H1 (cell line): ENCODE results near the gene ZNF846. TPM values are rescaled to one million over a fixed set of nuclear protein-coding genes. Genes with fewer than 3 reads are reported as not detected.

Experiments
- CTCF ChIA-PET: fragments of 300-600 bp; sonication (Branson Sonifier 250); formaldehyde crosslinking; loops from one replicate; lab custom pipeline; 2021; ENCODE audit not compliant: partially characterized antibody; lab: Charles Lee
- POLR2A ChIA-PET: fragments of 300-600 bp; sonication (Branson Sonifier 250); formaldehyde crosslinking; loops from one replicate; lab custom pipeline; 2021; ENCODE audit warnings: inconsistent platforms; ENCODE audit not compliant: partially characterized antibody; lab: Charles Lee
- DNase-seq, 2 experiments: peaks; one replicate each; pipeline versions ENCODE4 v3.0.0 to v3.0.0-alpha.2; 2010 to 2022; ENCODE audit warnings: low spot score in 2 of 2, low read depth in 1 of 2, mixed read lengths in 1 of 2
- FAIRE-seq: peaks from 2 replicates; lab custom pipeline; 2011; peaks lifted over from hg19 to GRCh38; lab: Jason Lieb, UNC
- H2AFZ ChIP-seq: 2 replicates; pipeline ENCODE4 v1.8.1; 2012; ENCODE audit warnings: low read length, inconsistent platforms
- H2AK5ac ChIP-seq: 2 replicates; pipeline ENCODE4 v1.6.1; 2013; ENCODE audit warnings: low read depth, low read length
- H2BK120ac ChIP-seq: replicated peaks from 2 replicates; pipeline ENCODE3; 2013; ENCODE audit warnings: low read depth, low read length, inconsistent platforms
- H2BK12ac ChIP-seq: 2 replicates; pipeline ENCODE4 v1.6.1; 2013; ENCODE audit warnings: low read depth, low read length
- H2BK15ac ChIP-seq: 2 replicates; pipeline ENCODE4 v1.6.1; 2013; ENCODE audit warnings: low read length
- H2BK20ac ChIP-seq: 2 replicates; pipeline ENCODE4 v1.6.1; 2013; ENCODE audit warnings: low read length
- H2BK5ac ChIP-seq: 2 replicates; pipeline ENCODE4 v1.6.1; 2013; ENCODE audit warnings: low read depth, low read length
- H3K14ac ChIP-seq: 2 replicates; pipeline ENCODE4 v1.6.1; 2013; ENCODE audit warnings: inconsistent platforms; ENCODE audit not compliant: insufficient read length
- H3K18ac ChIP-seq: 2 replicates; pipeline ENCODE4 v1.6.1; 2013; ENCODE audit warnings: low read length; ENCODE audit errors: extremely low read depth
- H3K23ac ChIP-seq: 2 replicates; pipeline ENCODE4 v1.6.1; 2013; ENCODE audit warnings: inconsistent platforms; ENCODE audit not compliant: insufficient read length
- H3K23me2 ChIP-seq: 2 replicates; pipeline ENCODE4 v1.6.1; 2013; ENCODE audit warnings: low read depth, low read length
- H3K27ac ChIP-seq: 2 replicates; pipeline ENCODE4 v1.6.1; 2011; ENCODE audit warnings: low read depth, low read length, inconsistent platforms
- H3K27me3 ChIP-seq, 4 experiments: replicated peaks in 1 of 4; 1 replicate in 1 of 4; 2 replicates in 3 of 4; pipeline versions ENCODE4 v1.6.1 to v1.8.1; 2011 to 2013; ENCODE audit warnings: low read length in 3 of 4, mild to moderate bottlenecking in 3 of 4, inconsistent platforms in 2 of 4, mixed read lengths in 2 of 4, moderate library complexity in 1 of 4; ENCODE audit not compliant: control insufficient read depth in 3 of 4, insufficient read depth in 3 of 4; ENCODE audit errors: extremely low read depth in 1 of 4
- H3K36me3 ChIP-seq, 4 experiments: 2 replicates each; pipeline versions ENCODE4 v1.6.1 to v1.8.1; 2011 to 2013; ENCODE audit warnings: mild to moderate bottlenecking in 4 of 4, low read length in 3 of 4, moderate library complexity in 2 of 4, control low read depth in 1 of 4, inconsistent platforms in 1 of 4; ENCODE audit not compliant: insufficient read depth in 4 of 4, control insufficient read depth in 2 of 4
- H3K4ac ChIP-seq: replicated peaks from 2 replicates; pipeline ENCODE3; 2013; ENCODE audit warnings: low read length, low read depth, mixed read lengths, inconsistent platforms; ENCODE audit not compliant: insufficient read length
- H3K4me1 ChIP-seq, 4 experiments: replicated peaks in 1 of 4; 1 replicate in 1 of 4; 2 replicates in 3 of 4; pipeline versions ENCODE4 v1.6.1 to v1.8.1; 2011 to 2013; ENCODE audit warnings: low read length in 3 of 4, inconsistent platforms in 2 of 4, mixed read lengths in 1 of 4; ENCODE audit not compliant: insufficient read depth in 4 of 4, control insufficient read depth in 3 of 4
- H3K4me2 ChIP-seq, 2 experiments: 2 replicates each; pipeline versions ENCODE4 v1.6.1 to v1.8.1; 2011 to 2013; ENCODE audit warnings: low read depth in 2 of 2, low read length in 2 of 2, control low read depth in 1 of 2, inconsistent platforms in 1 of 2, mild to moderate bottlenecking in 1 of 2; ENCODE audit not compliant: insufficient read depth in 1 of 2
- H3K4me3 ChIP-seq, 4 experiments: fragments of 200-600, 300-600 bp in 1 of 4; sonication (generic), shearing (Covaris generic), sonication (Bioruptor Twin) in 1 of 4; 2 replicates each; pipeline versions ENCODE4 v1.5.1 to v1.8.1; 2011 to 2016; ENCODE audit warnings: low read length in 4 of 4, low read depth in 3 of 4, control low read depth in 2 of 4, inconsistent platforms in 2 of 4, mild to moderate bottlenecking in 2 of 4, mixed read lengths in 1 of 4, moderate library complexity in 1 of 4; ENCODE audit not compliant: insufficient read depth in 2 of 4; ENCODE audit errors: extremely low read depth in 1 of 4
- H3K56ac ChIP-seq: replicated peaks from 2 replicates; pipeline ENCODE3; 2013; ENCODE audit warnings: low read depth, mild to moderate bottlenecking, mixed read lengths, low read length, inconsistent platforms; ENCODE audit not compliant: insufficient read length
- H3K79me1 ChIP-seq: 2 replicates; pipeline ENCODE4 v1.6.1; 2013; ENCODE audit warnings: low read depth, low read length, control low read depth
- H3K79me2 ChIP-seq, 2 experiments: 2 replicates each; pipeline versions ENCODE4 v1.6.1 to v1.8.1; 2012 to 2013; ENCODE audit warnings: low read length in 2 of 2, mild to moderate bottlenecking in 2 of 2, inconsistent platforms in 1 of 2; ENCODE audit not compliant: insufficient read depth in 2 of 2, control insufficient read depth in 1 of 2
- H3K9ac ChIP-seq, 4 experiments: replicated peaks in 1 of 4; 1 replicate in 1 of 4; 2 replicates in 3 of 4; pipeline versions ENCODE4 v1.6.1 to v1.8.1; 2011 to 2013; ENCODE audit warnings: low read depth in 3 of 4, low read length in 3 of 4, control low read depth in 2 of 4, mild to moderate bottlenecking in 2 of 4, moderate library complexity in 2 of 4, inconsistent platforms in 1 of 4; ENCODE audit errors: extremely low read depth in 1 of 4
- H3K9me3 ChIP-seq, 2 experiments: 2 replicates each; pipeline versions ENCODE4 v1.6.1 to v1.8.1; 2012 to 2013; ENCODE audit warnings: mild to moderate bottlenecking in 2 of 2, moderate library complexity in 2 of 2, control low read depth in 1 of 2, inconsistent platforms in 1 of 2, low read depth in 1 of 2, low read length in 1 of 2, mixed read lengths in 1 of 2; ENCODE audit not compliant: insufficient read depth in 2 of 2
- H4K20me1 ChIP-seq, 2 experiments: replicated peaks in 1 of 2; 2 replicates each; pipeline versions ENCODE3 to v1.8.1; 2011 to 2013; ENCODE audit warnings: inconsistent platforms in 2 of 2, low read length in 2 of 2, mild to moderate bottlenecking in 1 of 2; ENCODE audit not compliant: insufficient read depth in 2 of 2, control insufficient read depth in 1 of 2
- H4K5ac ChIP-seq: 2 replicates; pipeline ENCODE4 v1.6.1; 2013; ENCODE audit warnings: low read length, low read depth, mixed read lengths, inconsistent platforms; ENCODE audit not compliant: insufficient read length
- H4K8ac ChIP-seq: 2 replicates; pipeline ENCODE4 v1.8.0; 2013; ENCODE audit warnings: mild to moderate bottlenecking, moderate library complexity, low read length, inconsistent platforms; ENCODE audit not compliant: insufficient read depth; ENCODE audit errors: extremely low read depth
- H4K91ac ChIP-seq: replicated peaks from 2 replicates; pipeline ENCODE3; 2013; ENCODE audit warnings: low read length, mixed read lengths, inconsistent platforms; ENCODE audit not compliant: insufficient read length
- BCL11A ChIP-seq, 2 experiments: IDR thresholded peaks; one replicate each; pipeline ENCODE4 v1.6.1; 2011; ENCODE audit warnings: low read depth in 2 of 2, low read length in 2 of 2, mild to moderate bottlenecking in 2 of 2
- TEAD4 ChIP-seq: IDR thresholded peaks from 2 replicates; pipeline ENCODE4 v1.6.1; 2012; ENCODE audit warnings: low read depth, low read length, inconsistent platforms, mixed read lengths
- WGBS, 2 experiments: shearing (Covaris generic) in 1 of 2; methylation state at CpG; one replicate each; pipeline versions ENCODE4 v1.1.6 to v1.1.7; 2013 to 2015; ENCODE audit warnings: low lambda C conversion rate in 2 of 2, mixed read lengths in 2 of 2, inconsistent platforms in 1 of 2, low coverage in 1 of 2, missing lambda C conversion rate in 1 of 2; ENCODE audit not compliant: insufficient replicate concordance in 2 of 2, insufficient coverage in 1 of 2, insufficient read length in 1 of 2; ENCODE audit errors: extremely low coverage in 1 of 2, missing lambda C conversion rate in 1 of 2; 5-methylcytosine and 5-hydroxymethylcytosine counted together
- polyA plus RNA-seq, 7 experiments: library from polyadenylated mRNA; depleted of rRNA in 3 of 7; stranded (reverse) in 5 of 7; unstranded in 2 of 7; fragments of >200 nt in 5 of 7; fragments of 200-250 nt in 2 of 7; gene quantifications; 1 replicate in 5 of 7; 2 replicates in 1 of 7; 4 replicates in 1 of 7; pipeline versions ENCODE4 v1.2.1 to v1.2.3, GENCODE V29; 2011 to 2013; ENCODE audit warnings: missing spikeins in 2 of 7, mixed read lengths in 2 of 7
- total RNA-seq: library from RNA; stranded (reverse); fragmentation: NEBNext Ultra II Directional; extraction: Animal tissue kit (Norgen Biotek cat#: 25700); gene quantifications from 2 replicates; pipeline ENCODE4 v1.2.1, GENCODE V29; 2021
- TF ChIP-seq, protein P1 (sequence below), 3 experiments: IDR thresholded peaks; 1 replicate in 2 of 3; 2 replicates in 1 of 3; pipeline versions ENCODE4 v1.5.1 to v1.6.1; 2011; ENCODE audit warnings: low read length in 3 of 3, mild to moderate bottlenecking in 3 of 3, inconsistent platforms in 2 of 3, low read depth in 1 of 3, moderate library complexity in 1 of 3; ENCODE audit not compliant: insufficient read depth in 1 of 3; ENCODE audit errors: control extremely low read depth in 1 of 3

The ZNF846 gene
- total and polyA plus RNA-seq, 2 of the 8 experiments (the other 6 are each of a cell fraction or from before 2014, with no cell fraction given): 4.5 to 9.0 TPM

DNA sequence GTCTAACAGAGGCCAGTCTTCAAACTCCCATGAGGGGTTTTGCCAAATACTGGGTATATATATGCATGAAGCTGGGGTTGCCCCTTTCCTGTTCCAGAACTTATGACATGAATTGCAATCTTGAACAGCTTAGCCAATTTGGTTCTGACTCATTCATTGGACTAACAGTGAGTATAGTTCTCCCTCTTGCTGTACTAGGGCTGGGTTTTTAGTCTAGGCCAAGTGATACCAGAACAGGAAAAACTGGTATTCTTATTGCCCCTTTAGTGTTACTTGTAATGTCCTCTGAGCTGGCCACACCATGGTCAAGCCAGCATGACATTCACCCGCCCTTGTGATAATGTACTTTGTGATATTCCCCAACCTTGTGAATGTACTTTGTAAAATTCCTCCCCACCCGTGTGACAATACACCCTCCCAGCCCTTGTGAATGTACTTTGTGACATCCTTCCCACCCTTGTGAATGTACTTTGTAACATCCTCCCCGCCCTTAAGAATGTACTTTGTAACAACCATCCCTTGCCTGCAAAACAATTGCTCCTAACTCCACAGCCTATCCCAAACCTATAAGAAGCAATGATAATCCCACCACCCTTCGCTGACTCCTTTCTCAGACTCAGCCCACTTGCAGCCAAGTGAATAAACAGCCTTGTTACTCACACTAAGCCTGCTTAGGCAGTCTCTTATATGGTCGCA, 26.9 kb downstream of the ZNF846 start:
- Histone ChIP-seq H3K23ac (no peak overlapping the region), H2BK12ac (no peak overlapping the region), H3K27me3 (no peaks in the 10 kb centered on the region), H3K9me3 (peaks cover 16 to 18% of the 10 kb centered on the region in 2 experiments; a peak in 3 of 4 replicates), H3K4me1 (no peaks in the 10 kb centered on the region), H4K8ac (no peak overlapping the region), H3K4ac (no peak overlapping the region), H2AFZ (no peak overlapping the region), H4K20me1 (no peaks in the 10 kb centered on the region), H3K14ac (no peak overlapping the region), H2BK15ac (no peak overlapping the region), H3K23me2 (no peaks in the 10 kb centered on the region), H3K56ac (no peak overlapping the region), H2BK5ac (no peak overlapping the region), H3K79me1 (no peaks in the 10 kb centered on the region), H3K9ac (no peak overlapping the region), H2BK120ac (no peak overlapping the region), H3K18ac (no peak overlapping the region), H3K4me3 (no peak overlapping the region), H2BK20ac (no peak overlapping the region), H2AK5ac (no peak overlapping the region), H4K5ac (no peak overlapping the region), H4K91ac (no peak overlapping the region), H3K36me3 (no peaks in the 10 kb centered on the region), H3K79me2 (no peaks in the 10 kb centered on the region), H3K27ac (no peak overlapping the region), H3K4me2 (no peak overlapping the region)
- ChIA-PET CTCF (no interaction called here), POLR2A (no interaction called here)
- no peak for TF ChIP-seq TEAD4
- TF ChIP-seq BCL11A (IDR thresholded peaks at IDR 0.05; ENCODE audit: low read depth in 2 of 2, low read length in 2 of 2): no peak
- TF ChIP-seq, protein P1, sequence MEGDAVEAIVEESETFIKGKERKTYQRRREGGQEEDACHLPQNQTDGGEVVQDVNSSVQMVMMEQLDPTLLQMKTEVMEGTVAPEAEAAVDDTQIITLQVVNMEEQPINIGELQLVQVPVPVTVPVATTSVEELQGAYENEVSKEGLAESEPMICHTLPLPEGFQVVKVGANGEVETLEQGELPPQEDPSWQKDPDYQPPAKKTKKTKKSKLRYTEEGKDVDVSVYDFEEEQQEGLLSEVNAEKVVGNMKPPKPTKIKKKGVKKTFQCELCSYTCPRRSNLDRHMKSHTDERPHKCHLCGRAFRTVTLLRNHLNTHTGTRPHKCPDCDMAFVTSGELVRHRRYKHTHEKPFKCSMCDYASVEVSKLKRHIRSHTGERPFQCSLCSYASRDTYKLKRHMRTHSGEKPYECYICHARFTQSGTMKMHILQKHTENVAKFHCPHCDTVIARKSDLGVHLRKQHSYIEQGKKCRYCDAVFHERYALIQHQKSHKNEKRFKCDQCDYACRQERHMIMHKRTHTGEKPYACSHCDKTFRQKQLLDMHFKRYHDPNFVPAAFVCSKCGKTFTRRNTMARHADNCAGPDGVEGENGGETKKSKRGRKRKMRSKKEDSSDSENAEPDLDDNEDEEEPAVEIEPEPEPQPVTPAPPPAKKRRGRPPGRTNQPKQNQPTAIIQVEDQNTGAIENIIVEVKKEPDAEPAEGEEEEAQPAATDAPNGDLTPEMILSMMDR (IDR thresholded peaks at IDR 0.05; ENCODE audit: control extremely low read depth in 1 of 3, insufficient read depth in 1 of 3, low read depth in 1 of 3, low read length in 3 of 3): no peak
- WGBS, 2 experiments: 81% methylated on average over 5 of the region's 5 CpGs; no CpG with 5 or more reads in 1 of the 2 experiments
- no peak for FAIRE-seq
- DNase-seq: no peak
